SIG-M5 treated with dmso at 0.1 percent for 504 hours (cell line): ENCODE measurements around the gene GRIA2.
"Not testable (repeated sequence)": the region's sequence is repeated elsewhere in the genome, so short reads cannot be mapped to it uniquely, and the experiment has no call there.

Experiments
- DNase-seq: peaks from one replicate; lab custom pipeline; 2025; ENCODE audit not compliant: unreplicated experiment; lab: John Stamatoyannopoulos, UW

Gene GRIA2

DNA sequence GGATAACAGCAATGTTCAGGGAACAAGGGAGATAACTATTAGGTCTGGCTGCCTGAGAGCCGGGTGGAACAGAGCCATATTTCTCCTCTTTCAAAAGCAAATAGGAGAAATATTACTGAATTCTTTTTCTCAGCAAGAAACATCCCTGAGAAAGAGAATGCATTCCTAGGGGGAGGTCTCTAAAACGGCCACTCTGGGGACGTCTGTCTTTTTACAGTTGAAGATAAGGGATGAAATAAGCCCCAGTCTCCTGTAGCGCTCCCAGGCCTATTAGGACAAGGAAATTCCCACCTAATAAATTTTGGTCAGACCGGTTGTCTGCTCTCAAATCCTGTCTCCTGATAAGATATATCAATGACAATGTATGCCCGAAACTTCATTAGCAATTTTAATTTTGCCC is 37.6 kb downstream of the GRIA2 start:
- not testable (repeated sequence) for DNase-seq

DNA sequence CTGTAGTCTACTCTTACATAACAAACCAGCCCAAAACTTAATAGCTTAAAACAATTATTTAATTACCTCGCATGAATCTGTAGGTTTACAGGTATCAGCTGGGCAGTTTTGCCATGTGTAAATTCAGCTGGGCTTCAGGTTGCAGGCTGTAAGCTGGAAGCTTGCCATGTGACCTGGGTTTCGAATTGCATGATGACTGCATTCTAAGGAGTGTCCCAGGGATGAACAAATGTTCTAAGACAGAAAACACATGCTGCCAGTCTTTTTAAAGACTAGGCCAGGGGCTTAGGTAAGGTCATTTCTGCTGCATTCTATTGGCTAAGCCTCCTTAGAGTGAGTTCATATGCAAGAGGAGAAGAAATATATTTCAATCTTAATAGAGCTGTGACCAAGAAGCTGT is 44.8 kb downstream of the GRIA2 start:
- no peak for DNase-seq

DNA sequence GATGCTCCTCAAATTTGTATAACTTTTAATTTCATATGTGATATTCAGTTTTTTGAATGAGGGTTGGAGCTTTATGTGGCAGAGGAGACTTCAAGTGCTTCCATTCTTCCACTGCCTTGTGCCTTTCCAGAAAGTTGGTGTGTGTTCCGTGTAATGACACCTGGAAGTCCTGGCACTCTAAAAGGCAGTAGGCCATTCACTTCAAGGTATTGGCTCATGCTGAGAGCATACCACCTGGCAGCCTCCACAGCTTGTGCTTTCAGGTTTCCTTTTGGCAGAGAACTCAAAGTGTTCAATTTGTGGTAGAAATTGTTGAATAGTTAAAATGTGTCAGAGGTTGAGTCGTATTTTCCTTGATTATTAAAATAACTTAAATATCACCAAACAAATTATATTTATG is 49.6 kb downstream of the GRIA2 start:
- no peak for DNase-seq

DNA sequence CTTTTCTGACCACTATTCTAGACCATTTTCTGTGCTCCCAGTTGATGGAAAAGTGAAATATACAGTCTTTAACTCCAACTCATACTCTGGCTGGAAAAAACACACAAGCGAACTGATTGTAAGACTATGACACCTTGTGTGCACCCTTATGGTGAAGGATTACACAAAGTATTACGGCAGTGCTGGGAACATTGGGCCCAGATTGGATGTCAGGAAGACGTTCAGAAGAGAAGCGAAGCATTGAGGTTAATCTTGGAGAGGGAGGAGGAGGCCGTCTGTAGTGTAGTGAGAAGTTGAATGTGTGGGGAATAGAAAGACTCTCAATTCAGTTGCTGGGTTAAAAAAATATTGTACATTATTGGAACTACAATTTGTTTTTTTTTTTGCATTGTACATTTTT is 50.0 kb downstream of the GRIA2 start:
- DNase-seq = no peak

DNA sequence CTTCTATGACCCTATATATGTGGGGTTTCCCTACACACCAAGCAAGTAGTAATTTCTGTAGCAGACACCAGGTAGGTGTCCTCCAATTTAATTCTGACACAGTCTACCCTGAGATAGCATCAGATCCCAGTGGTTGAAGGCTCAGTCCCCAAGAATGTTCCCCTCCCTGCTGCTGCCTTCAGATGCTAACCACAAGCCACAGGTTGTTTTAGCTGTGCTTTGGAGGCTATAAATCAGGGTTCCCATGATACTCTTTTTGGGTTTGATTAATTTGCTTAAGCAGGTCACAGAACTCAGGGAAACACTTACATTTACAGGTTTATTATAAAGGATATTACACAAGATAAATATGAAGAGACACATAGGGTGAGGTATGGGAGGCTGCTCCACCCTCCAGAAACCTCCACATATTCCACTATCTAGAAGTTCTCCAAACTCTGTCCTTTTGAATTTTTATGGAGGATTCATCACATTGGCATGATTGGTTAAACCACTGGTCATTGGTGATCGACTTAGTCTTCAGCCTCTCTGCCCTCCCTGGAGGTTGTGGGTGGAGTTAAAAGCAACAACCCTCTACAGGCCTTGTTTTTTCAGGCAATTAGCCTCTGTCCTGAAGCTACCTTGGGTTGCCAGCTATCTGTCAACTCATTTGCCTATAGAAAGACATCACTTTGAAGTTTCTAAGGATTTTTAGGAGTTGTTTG is 50.8 kb downstream of the GRIA2 start:
- no peak for DNase-seq

DNA sequence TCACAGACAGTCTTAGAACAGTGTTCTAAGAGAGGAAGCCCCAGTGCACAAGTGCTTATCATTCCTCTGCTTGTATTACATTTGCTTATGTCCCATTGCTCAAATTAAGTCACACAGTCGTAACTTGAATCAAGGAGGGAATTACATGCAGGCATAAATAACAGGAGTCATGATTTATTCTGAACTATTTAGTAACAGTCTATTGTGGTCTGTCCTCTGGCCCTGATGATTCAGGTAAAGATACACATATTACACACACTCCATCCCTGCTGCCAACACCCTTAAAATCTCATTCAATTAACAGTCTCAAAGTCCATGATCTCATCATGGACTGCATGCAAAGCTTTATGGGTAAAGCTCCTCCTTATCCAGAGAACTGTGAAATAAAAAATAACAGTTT is 60.1 kb downstream of the GRIA2 start:
- no peak for DNase-seq

DNA sequence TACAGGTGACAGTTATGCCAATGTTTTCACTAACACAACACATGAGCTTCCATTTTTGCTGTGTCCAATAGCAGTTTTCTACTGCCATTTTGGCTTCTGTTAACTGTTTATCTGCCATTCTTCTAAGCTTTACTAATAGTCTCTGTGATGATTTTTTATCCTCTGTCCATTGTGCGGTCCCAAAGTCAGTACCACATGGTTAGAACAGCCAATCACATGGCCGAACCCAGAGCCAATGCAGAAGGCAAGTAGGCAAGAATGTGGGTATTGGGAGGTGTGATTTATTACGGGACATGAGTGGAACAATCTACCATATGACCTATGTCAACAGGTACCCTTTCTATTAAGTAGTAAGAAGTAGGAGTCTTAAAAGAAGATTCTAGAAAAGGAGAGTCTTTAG is 61.5 kb downstream of the GRIA2 start:
- no peak for DNase-seq

DNA sequence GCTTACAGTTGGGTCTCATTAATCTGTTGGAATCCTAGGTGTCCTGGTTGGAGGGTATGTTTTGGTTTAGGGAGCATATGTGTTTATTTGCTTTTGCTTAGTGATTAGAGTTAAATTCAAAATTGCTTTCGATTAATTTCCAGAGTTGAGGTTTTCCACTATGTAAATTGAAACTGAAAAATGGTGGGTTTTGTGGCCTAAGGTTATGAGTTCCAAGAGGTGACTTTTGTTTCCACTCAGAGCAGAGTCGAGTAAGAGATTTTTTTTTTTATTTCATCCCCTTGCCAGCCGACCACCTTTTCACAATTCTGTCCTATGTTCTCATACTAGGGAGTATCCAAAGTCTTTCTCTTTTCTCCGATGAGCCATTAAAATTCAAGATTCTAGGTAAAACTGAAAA is 66.9 kb downstream of the GRIA2 start:
- DNase-seq = no peak

DNA sequence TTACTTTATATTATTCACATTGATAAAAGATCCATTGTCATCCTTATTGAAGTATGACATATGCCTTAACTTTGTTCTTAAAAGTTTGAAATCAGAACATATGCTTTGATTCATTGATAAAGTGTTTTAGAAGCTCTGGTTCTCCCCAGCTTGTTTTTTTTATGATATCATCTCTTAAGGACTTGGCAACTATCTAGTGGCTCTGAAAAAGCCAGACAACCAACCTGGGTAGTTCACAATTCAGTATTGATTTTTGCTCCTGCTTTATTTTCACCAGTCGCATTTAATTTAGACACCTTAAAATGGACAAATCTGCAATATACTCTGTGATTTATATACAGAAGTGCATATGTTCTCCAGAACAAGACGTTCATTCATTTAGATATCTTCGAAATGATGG is 70.1 kb downstream of the GRIA2 start:
- no peak for DNase-seq

DNA sequence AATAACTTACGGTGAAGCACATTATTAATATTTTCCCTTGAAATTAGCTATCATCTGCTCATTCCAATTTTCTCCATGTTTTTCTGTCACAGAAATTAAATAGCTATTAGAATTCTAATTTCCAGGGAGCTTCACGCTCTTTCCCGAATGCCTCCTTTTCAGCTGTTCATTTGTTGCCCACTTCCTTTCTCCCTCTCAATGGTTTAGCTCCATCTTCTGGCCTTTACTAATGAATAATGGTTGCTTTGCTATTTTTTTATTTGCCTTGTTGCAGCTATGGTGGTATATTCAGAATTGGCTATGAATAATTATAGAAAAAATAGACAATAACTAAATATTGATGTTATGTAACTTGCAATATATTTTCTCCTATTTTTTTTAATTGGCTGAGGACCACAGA is 70.5 kb downstream of the GRIA2 start:
- no peak for DNase-seq

DNA sequence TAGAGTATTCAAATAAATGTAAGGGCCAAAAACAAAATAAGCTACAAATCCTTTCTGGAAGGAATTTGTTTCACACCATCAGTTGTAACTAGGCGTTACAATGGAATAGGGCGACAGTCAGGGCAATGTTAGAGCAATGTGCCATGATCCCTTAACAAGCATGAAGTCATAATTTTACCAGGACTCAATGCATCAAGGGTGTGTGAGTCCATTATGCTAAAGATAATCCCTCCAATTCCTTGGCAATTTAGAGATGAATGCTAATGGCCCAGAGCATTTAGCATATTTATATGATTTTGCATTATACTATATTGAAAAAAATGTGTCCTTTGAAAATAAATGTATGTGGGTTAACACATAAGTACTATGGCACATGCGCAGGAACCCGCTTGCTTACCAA is 73.1 kb downstream of the GRIA2 start:
- DNase-seq = no peak

DNA sequence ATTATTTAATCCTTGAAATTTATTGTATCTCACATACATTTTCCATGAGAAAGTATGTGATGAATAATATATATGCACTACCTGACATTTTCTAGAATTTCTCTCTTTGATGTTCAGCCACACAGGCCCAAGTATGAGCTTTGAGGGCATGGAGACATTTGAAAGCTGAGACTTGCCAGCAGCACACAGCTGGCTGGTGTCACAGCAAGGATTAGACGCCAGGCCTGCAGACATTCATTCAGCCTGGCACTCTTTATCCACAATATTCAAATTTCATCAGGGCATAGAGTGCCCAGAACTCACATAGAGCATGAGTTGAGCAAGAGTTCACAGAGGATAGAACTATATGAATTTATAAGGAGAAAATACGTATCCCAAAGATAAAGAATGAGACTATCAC is 74.0 kb downstream of the GRIA2 start:
- DNase-seq = no peak

DNA sequence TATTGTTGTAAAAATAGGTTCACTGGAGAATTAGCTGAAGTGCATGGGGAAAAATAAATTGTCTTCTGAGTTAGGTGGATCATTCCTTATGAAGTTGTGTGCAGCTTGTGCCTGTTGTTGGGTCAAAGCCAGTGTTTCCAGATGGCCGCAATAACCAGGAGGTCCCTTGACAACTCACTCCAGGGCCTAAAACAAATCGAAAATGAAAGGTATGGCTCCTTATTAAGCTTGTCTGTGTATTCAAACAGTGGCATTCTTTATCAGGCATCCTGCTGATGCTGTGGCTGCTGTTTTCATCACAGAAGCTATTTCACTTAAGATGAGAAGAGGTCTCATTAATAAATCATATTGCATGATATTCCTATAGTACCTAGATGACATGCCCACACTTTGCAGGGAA is 80.2 kb downstream of the GRIA2 start:
- DNase-seq = no peak

DNA sequence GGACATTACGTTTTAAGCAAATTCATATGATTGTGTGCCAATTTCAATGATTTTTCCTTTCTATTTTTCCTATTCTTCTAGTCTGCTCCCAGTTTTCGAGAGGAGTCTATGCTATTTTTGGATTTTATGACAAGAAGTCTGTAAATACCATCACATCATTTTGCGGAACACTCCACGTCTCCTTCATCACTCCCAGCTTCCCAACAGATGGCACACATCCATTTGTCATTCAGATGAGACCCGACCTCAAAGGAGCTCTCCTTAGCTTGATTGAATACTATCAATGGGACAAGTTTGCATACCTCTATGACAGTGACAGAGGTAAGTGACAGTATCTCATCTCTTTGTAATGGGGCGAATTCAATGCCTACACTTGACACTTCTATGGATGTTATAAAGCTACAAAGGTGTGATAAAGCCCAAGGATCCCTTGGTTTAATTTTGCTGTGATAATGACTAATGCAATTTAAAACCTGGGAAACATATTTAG is 83.0 kb downstream of the GRIA2 start:
- DNase-seq = no peak

DNA sequence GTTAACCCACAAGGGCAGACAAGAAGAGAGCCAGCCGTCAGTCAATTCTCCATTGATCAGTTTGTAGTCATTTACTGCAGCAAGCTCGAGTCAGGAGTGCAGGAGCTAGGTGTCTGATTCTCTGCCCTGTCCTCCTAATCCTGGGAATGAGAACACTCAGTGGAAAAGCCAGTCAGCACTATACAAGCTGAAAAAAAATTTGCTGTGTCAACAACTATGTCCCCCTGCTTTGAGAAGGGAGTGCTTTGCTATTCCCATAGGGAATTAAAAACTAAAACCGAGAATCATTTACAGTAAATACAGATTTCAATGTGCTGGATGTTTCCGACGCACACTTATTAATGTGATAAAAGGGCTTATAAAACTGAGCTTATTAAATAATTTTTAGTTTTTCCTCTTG is 84.2 kb downstream of the GRIA2 start:
- DNase-seq = no peak

DNA sequence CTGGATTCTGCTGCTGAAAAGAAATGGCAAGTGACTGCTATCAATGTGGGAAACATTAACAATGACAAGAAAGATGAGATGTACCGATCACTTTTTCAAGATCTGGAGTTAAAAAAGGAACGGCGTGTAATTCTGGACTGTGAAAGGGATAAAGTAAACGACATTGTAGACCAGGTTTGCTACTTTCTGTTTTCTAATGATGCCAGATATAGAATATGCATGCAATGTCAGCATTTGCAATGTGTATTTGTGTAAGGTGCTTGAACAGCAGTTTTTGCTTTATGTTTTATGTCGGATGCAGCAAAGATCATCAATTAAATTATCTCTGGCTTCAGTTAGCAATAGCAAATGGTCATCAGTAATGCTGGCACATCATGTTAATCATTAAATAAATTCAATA is 92.2 kb downstream of the GRIA2 start:
- no peak for DNase-seq

DNA sequence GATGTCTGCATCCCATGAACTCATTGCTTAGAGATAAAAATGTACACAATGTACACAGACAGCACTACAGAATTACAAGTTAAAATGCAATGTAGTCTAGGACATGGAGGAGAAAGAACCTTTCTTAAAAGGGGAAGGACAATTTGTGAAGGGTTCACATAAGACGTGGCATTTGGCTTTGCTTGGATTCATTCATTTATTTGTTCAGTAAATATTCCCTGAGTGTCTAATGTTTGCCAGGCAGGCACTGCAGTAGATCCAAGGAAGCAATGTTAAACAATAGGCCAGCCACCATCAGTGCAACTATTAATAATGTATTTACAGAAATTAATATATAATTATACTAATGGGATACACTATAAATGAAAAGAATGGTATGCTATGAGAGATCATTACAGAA is 94.4 kb downstream of the GRIA2 start:
- DNase-seq = no peak

DNA sequence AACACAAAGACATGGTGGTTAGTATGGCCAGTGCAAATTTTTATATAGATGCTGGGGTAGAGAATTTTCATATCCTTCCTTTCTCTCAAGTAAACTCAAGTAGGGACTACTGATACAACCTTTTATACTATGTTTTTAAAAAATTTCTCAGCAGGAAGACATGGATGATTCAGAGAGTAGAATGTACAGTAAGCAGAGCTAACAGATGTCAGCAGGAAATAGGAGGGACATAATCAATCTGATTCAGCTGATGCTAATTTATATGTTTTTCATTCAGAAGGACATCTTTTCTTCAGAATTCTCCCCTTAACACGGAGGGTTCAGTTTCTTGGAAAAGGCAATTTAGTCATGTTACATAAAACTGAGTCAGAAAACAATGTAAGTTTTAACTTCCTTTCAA is 95.4 kb downstream of the GRIA2 start:
- no peak for DNase-seq

DNA sequence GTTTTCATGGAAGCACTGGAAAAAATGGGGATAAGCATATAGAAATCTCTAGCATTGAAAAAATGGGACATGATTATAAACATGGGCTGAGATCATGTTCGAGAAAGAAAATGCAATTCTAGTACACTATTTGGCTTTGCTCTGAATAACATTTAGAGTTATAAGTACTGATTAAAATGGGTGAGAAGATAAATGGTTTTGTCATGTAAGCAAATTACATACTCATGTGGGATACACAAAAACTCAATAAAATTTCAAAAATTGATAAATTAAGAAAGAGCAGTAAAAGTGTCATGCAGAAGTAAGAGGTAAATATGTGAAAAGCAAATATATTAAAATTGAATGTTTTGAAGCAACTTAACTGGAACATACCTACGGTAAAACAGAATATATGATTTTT is 99.6 kb downstream of the GRIA2 start:
- DNase-seq = no peak

DNA sequence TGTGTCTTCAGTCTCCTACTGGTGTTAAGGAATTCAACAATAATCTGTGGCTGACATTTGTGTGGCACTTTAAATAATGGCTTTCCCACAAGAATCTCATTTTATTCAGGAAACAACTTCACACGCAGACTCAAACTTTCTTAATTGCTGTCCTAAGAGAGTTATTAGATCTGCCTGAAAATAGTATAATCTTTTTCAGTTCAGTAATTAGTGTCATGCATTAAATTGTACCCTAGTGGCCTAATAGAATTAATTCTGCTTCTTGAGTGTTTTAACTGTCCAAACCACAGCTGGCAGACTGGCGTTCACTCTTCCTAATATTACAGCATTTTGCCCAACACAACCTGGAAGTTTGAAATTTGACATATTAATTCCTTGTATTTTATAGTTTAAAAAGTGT is 107.1 kb downstream of the GRIA2 start:
- no peak for DNase-seq

DNA sequence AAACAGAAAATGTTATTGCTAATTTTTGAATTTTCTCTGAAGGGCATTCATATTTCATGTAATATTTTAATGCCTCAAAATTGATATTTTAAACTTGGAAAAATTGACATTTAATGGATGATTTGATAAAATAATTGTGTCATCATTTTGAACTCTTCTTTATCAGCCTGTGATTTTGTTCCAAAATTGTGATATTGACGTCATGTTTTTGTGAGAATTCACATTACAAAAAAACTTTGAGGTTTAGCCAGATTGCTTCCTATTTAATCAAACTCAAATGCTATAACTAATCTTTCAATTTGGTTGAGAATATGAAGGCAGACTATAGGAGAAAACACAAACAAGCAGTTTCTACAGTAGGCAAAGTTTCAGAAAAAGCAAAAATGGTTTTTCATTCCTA is 137.4 kb downstream of the GRIA2 start:
- DNase-seq = no peak

DNA sequence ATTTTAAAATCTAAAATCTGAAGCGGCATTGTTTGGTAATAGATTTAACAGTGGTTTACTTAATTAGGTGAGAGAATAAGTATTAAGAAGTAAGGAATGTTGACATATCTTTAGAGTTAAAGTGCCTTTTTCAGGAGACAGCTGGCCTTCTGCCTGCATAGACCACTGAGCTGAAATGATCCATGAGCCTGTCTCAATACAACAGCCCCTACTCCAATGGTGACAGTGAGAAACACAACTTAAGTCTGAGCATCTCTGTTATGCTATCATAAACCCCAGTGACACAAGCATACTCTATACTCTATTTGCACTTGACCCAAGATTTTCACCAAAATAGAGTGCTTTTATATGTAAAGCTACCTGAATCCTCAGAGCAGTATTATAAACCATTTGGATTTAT is 137.9 kb downstream of the GRIA2 start:
- DNase-seq = no peak

DNA sequence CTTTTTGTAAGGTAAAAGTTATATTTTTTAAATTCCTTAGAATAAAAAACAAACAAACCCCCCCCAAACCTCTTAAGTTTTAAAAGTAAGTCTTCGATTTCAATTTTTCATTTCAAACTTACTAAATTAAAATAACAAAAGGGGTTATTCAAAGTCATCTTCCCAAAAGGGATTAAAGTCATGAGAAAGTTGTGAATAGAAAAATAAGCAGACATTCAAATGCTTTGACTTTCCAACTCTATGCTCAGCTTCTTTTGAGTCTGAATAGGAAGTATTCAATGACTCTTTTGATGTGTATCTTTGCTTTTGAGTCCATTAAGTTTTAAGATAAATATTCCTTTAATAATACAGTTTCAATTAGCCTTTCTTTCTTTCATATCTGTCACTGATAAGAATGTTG is 138.3 kb downstream of the GRIA2 start:
- DNase-seq = no peak

DNA sequence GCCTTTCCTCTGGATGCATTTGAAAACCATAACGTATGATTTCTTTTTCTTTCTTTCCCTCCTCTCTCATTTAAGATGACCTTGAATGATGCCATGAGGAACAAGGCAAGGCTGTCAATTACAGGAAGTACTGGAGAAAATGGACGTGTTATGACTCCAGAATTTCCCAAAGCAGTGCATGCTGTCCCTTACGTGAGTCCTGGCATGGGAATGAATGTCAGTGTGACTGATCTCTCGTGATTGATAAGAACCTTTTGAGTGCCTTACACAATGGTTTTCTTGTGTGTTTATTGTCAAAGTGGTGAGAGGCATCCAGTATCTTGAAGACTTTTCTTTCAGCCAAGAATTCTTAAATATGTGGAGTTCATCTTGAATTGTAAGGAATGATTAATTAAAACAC is 142.8 kb downstream of the GRIA2 start:
- no peak for DNase-seq
